ENCODE data around the gene POLD2. TPM values are rescaled to one million over a fixed set of nuclear protein-coding genes. Genes with fewer than 3 reads are reported as not detected.

POLD2 gene
- total and polyA plus RNA-seq, 7 experiments from 2014 or later: 55.1 to 118 (median 74.0) TPM

DNA sequence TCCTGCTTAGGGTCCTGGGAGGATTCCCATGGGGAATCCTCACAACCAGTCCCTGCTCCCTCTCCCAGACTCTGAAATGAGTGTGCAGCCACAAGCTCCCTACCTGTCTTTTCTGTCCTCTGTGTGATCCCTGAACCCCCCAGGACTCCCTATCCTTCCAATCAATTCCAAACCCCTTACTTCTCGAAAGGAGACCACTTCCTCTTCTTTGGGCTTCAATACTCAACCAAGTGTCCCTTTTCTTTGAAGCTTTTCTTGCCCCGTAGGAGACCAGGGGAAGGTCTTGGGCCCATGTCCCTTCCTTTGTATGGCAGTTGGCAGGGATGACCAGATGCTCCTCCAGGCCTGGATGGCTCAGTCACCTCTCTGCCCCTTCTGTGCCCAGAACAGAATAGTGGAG lies 17.5 kb downstream of the POLD2 start:
- Mint-ChIP-seq H3K36me3 (no peaks in the 10 kb centered on the region), H3K27me3 (peaks cover 0 to 24% (median 0%) of the 10 kb centered on the region in 5 donors), H3K4me1 (peaks cover 7 to 28% (median 16%) of the 10 kb centered on the region in 7 donors), H3K9me3 (peaks cover 0 to 2% (median 0%) of the 10 kb centered on the region in 11 donors), H3K4me3 (peak overlapping the region; percentile 68 to 88 (median 80)), H3K27ac (peak overlapping the region in 8 of 9 donors; percentile 62 to 92 (median 88))
- Histone ChIP-seq H3K27me3 (ENCODE audit: control insufficient read depth in 2 of 2, insufficient read depth in 2 of 2, low read length in 2 of 2) (no peaks in the 10 kb centered on the region), H3K36me3 (ENCODE audit: control insufficient read depth in 2 of 3, insufficient read depth in 3 of 3, low read length in 3 of 3) (peaks cover 0 to 29% (median 0%) of the 10 kb centered on the region in 3 experiments), H3K27ac (ENCODE audit: low read depth, low read length) (no peak overlapping the region), H3K4me3 (ENCODE audit: low read length) (no peak overlapping the region), H3K9me3 (ENCODE audit: control insufficient read depth in 2 of 3, low read length in 3 of 3) (no peaks in the 10 kb centered on the region), H3K4me1 (ENCODE audit: control insufficient read depth in 2 of 2, insufficient read depth in 2 of 2, low read length in 2 of 2) (no peaks in the 10 kb centered on the region)
- intact Hi-C loops (cut with micrococcal nuclease): loop anchor here (2.0 kb wide), 2 partner anchors 17 to 23 kb away; partner anchors contain the start of genes POLD2 (in 1 of the 2) and POLM (in 1 of the 2)
- POLR2A ChIA-PET: interaction anchor here (0.8 to 2.0 kb wide), 4 partner anchors 11 to 52 kb away, joined by 3 to 8 read pairs (median 6); partner anchors contain the start of gene POLD2
- ATAC-seq: no peak
- no peak for DNase-seq
- CTCF ChIA-PET: no interaction called here

DNA sequence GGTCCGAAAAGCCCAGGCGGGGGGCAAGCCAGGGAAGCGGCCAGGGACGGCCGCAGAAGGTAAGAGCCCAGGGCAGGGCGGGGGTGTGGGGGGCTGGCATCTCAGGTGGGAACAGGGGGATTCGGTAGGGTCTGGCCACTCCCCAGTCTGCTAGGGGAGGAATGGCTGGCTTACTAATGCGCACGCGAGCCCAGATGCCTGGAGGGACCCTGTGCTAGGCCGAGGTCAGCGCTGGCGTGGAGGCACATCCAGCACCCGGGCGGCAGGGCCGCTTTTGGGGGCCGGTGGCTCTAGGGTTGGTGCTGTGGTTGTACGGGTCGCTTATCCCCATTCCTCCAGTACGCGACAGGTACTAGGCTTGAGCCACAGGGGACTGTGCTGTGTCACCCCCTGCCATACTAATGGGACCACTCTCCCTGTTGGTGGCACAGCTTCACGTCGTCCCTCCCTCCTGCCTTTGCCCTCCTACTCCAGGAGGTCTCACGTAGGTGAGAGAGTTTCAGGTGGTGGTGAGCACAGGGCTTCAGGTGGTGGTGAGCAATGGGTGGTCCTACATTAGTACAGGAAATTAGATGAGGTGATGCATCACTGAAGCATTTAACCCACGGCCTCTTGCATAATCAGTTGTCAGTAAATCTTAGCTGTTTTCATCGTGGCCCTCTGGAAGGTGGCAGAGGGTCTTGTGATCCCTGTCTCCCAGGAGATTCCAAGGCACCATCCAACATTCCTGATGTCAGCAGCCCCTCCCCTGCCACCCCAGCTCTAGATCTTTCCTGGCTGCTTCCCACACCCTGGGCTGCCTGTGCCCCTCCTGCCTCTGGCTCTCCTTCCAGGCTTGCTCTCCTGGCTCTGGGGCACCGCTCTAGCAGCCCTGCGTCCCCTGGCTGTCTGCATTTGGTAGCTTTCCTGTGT lies 18.2 kb downstream of the POLD2 start:
- Mint-ChIP-seq H3K36me3 (no peaks in the 10 kb centered on the region), H3K27ac (peak overlapping the region; percentile 55 to 93 (median 89)), H3K4me3 (peak overlapping the region; percentile 69 to 91 (median 82)), H3K4me1 (peaks cover 7 to 28% (median 16%) of the 10 kb centered on the region in 7 donors), H3K27me3 (peaks cover 0 to 24% (median 0%) of the 10 kb centered on the region in 5 donors), H3K9me3 (peaks cover 0 to 2% (median 0%) of the 10 kb centered on the region in 11 donors)
- Histone ChIP-seq H3K4me3 (ENCODE audit: low read length) (peak overlapping the region; percentile 53), H3K4me1 (ENCODE audit: control insufficient read depth in 2 of 2, insufficient read depth in 2 of 2, low read length in 2 of 2) (no peaks in the 10 kb centered on the region), H3K36me3 (ENCODE audit: control insufficient read depth in 2 of 3, insufficient read depth in 3 of 3, low read length in 3 of 3) (peaks cover 0 to 22% (median 0%) of the 10 kb centered on the region in 3 experiments), H3K27me3 (ENCODE audit: control insufficient read depth in 2 of 2, insufficient read depth in 2 of 2, low read length in 2 of 2) (no peaks in the 10 kb centered on the region), H3K27ac (ENCODE audit: low read depth, low read length) (peak overlapping the region; percentile 72), H3K9me3 (ENCODE audit: control insufficient read depth in 2 of 3, low read length in 3 of 3) (no peaks in the 10 kb centered on the region)
- ATAC-seq (peak; percentile 24), DNase-seq (peak in 1 of 9 donors; percentile 24)
- intact Hi-C loops (cut with micrococcal nuclease): loop anchor here (1.0 to 2.0 kb wide), 3 partner anchors 18 to 22 kb away; partner anchors contain the start of genes POLD2 (in 2 of the 2) and POLM (in 1 of the 2)
- ChIA-PET POLR2A (interaction anchor here (0.8 to 2.0 kb wide), 6 partner anchors 12 to 52 kb away, joined by 3 to 8 read pairs (median 4); partner anchors contain the start of genes PGAM2 and POLD2), CTCF (no interaction called here)

DNA sequence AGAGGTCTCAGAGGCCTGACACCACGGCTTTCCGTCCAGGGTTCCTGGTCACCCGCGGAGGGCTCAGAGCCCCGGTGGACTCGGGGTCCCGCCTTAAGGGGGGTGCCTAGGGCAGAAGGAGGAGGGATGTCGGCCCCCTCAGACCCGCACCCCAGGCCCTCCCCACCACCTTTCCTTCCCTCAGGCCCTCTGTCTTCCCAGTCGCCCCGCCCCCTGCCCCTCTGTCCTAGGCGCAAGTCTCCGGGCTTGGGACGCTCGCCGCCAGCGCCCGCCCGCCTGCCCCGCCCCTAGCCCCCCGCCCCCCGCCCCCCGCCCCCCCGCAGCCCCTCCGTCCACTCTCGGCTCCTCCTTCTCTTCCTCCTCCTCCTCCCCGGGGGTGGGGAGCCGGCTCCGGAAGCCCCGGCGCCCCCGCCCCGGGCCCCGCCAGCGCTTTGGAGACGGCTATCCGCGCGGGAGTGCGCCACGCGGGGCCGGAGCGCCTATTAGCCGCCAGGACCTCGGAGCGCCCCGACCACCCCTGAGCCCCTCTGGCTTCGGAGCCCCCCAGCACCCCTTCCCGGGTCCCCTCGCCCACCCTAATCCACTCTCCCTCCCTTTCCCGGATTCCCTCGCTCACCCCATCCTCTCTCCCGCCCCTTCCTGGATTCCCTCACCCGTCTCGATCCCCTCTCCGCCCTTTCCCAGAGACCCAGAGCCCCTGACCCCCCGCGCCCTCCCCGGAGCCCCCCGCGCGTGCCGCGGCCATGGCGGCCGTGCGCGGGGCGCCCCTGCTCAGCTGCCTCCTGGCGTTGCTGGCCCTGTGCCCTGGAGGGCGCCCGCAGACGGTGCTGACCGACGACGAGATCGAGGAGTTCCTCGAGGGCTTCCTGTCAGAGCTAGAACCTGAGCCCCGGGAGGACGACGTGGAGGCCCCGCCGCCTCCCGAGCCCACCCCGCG lies 19.2 kb downstream of the POLD2 start, which contains the start of gene AEBP1:
AEBP1 (plus strand) TSS at position 423 of the 937 bp plus-strand sequence; CDS start at position 744, 321 bp downstream.
- peak within 1 kb of the TSS; percentile 72 for H3K27ac ChIP-seq (ENCODE audit: low read depth, low read length)
- Mint-ChIP-seq H3K4me3 (peak within 1 kb of the TSS; percentile 69 to 91 (median 82)), H3K27ac (peak within 1 kb of the TSS; percentile 55 to 93 (median 89)), H3K27me3 (peaks cover 0 to 24% (median 0%) of the 10 kb centered on the region in 5 donors), H3K9me3 (peaks cover 0 to 2% (median 0%) of the 10 kb centered on the region in 11 donors), H3K36me3 (no peaks in the 10 kb centered on the region), H3K4me1 (peaks cover 7 to 28% (median 16%) of the 10 kb centered on the region in 7 donors)
- H3K27me3 ChIP-seq (ENCODE audit: control insufficient read depth in 2 of 2, insufficient read depth in 2 of 2, low read length in 2 of 2): no peaks in the 10 kb centered on the region
- ChIA-PET POLR2A (interaction anchor here (1.0 to 1.7 kb wide), 3 partner anchors 19 to 38 kb away, joined by 3 to 8 read pairs (median 4); partner anchors contain the start of genes PGAM2 and POLD2), CTCF (no interaction called here)
- no peaks in the 10 kb centered on the region for H3K9me3 ChIP-seq (ENCODE audit: control insufficient read depth in 2 of 3, low read length in 3 of 3)
- DNase-seq (peak in 8 of 9 donors; percentile 16 to 51 (median 34)), ATAC-seq (peak; percentile 62)
- intact Hi-C loops (cut with micrococcal nuclease): loop anchor here (1.0 to 2.0 kb wide), 3 partner anchors 19 to 21 kb away; partner anchors contain the start of genes POLD2 (in 2 of the 2) and POLM (in 1 of the 2)
- no peaks in the 10 kb centered on the region for H3K4me1 ChIP-seq (ENCODE audit: control insufficient read depth in 2 of 2, insufficient read depth in 2 of 2, low read length in 2 of 2)
- peak within 1 kb of the TSS; percentile 53 for H3K4me3 ChIP-seq (ENCODE audit: low read length)
- H3K36me3 ChIP-seq (ENCODE audit: control insufficient read depth in 2 of 3, insufficient read depth in 3 of 3, low read length in 3 of 3): peaks cover 0 to 13% (median 0%) of the 10 kb centered on the region in 3 experiments

DNA sequence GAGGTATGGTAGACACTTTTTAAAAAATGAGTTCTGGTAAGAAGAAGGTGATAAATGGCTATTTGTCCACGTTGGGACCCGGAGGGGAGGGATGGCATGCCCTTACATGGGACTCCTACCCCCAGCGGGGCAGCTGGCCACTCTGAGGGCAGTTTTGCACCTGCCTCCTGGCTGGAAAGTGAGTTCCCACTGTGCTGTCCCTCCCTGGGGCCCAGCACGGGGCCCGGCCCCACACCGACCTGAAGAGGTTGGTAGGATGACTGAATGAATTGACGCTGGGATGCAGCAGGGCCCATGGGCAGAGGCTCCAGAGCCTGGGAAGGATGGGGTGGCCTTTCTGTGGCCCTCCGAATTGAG lies 19.8 kb downstream of the POLD2 start:
- ATAC-seq (no peak), DNase-seq (no peak)
- H3K9me3 Mint-ChIP-seq: peaks cover 0 to 2% (median 0%) of the 10 kb centered on the region in 11 donors
- no peaks in the 10 kb centered on the region for H3K36me3 Mint-ChIP-seq
- intact Hi-C loops (cut with micrococcal nuclease): no loop called here
- ChIA-PET POLR2A (no interaction called here), CTCF (no interaction called here)
- no peak overlapping the region for H3K4me3 ChIP-seq (ENCODE audit: low read length)
- H3K36me3 ChIP-seq (ENCODE audit: control insufficient read depth in 2 of 3, insufficient read depth in 3 of 3, low read length in 3 of 3): peaks cover 0 to 6% (median 0%) of the 10 kb centered on the region in 3 experiments
- H3K4me1 ChIP-seq (ENCODE audit: control insufficient read depth in 2 of 2, insufficient read depth in 2 of 2, low read length in 2 of 2): no peaks in the 10 kb centered on the region
- no peaks in the 10 kb centered on the region for H3K27me3 ChIP-seq (ENCODE audit: control insufficient read depth in 2 of 2, insufficient read depth in 2 of 2, low read length in 2 of 2)
- H3K27me3 Mint-ChIP-seq: peaks cover 0 to 24% (median 0%) of the 10 kb centered on the region in 5 donors
- H3K9me3 ChIP-seq (ENCODE audit: control insufficient read depth in 2 of 3, low read length in 3 of 3): no peaks in the 10 kb centered on the region
- H3K27ac Mint-ChIP-seq: peak overlapping the region in 8 of 9 donors; percentile 41 to 86 (median 64)
- peak overlapping the region; percentile 49 to 88 (median 76) for H3K4me3 Mint-ChIP-seq
- H3K4me1 Mint-ChIP-seq: peaks cover 7 to 28% (median 16%) of the 10 kb centered on the region in 7 donors
- H3K27ac ChIP-seq (ENCODE audit: low read depth, low read length): peak overlapping the region; percentile 45

DNA sequence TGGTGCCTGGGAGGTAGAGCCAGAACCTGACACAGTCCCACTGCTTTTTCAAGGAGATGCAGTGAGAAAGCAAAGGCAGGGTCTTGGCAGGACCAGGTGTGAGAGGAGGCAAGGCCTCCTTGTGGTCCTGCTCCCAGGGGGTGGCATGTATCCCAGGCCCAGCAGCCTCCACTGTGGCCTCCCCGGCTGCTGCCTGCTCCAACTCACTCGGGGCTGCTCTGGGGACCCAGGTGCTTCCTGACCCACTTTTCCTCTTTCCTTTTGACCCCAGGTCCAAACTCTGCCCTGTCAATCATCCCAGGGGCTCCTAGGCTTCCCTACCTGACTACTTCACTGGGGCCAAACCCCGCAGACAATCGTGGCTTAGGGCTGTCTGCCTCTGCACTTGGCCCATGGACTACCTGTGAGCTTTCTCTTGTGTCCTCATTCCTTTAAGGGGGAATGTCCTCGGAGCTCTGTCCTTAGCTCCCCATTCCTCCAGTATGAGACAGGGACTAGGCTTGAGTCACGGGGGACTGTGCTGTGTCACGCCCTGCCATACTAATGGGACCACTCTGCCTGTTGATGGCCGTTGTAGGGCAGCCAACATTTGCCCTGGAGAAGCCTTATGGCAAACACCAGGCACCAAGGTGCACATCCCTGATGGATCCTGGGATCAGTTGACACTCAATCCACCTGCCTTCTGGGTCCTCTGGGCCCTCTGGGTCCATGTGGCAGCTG lies 20.3 kb downstream of the POLD2 start:
- intact Hi-C loops (cut with micrococcal nuclease): no loop called here
- no peak overlapping the region for H3K27ac ChIP-seq (ENCODE audit: low read depth, low read length)
- Mint-ChIP-seq H3K9me3 (peaks cover 0 to 2% (median 0%) of the 10 kb centered on the region in 11 donors), H3K4me1 (peaks cover 9 to 28% (median 16%) of the 10 kb centered on the region in 7 donors), H3K36me3 (no peaks in the 10 kb centered on the region), H3K27me3 (peaks cover 0 to 24% (median 0%) of the 10 kb centered on the region in 5 donors), H3K4me3 (peak overlapping the region; percentile 49 to 88 (median 76)), H3K27ac (peak overlapping the region in 8 of 9 donors; percentile 41 to 86 (median 64))
- no peaks in the 10 kb centered on the region for H3K27me3 ChIP-seq (ENCODE audit: control insufficient read depth in 2 of 2, insufficient read depth in 2 of 2, low read length in 2 of 2)
- ChIA-PET CTCF (no interaction called here), POLR2A (no interaction called here)
- no peaks in the 10 kb centered on the region for H3K9me3 ChIP-seq (ENCODE audit: control insufficient read depth in 2 of 3, low read length in 3 of 3)
- H3K36me3 ChIP-seq (ENCODE audit: control insufficient read depth in 2 of 3, insufficient read depth in 3 of 3, low read length in 3 of 3): peaks cover 0 to under 1% (median 0%) of the 10 kb centered on the region in 3 experiments
- H3K4me1 ChIP-seq (ENCODE audit: control insufficient read depth in 2 of 2, insufficient read depth in 2 of 2, low read length in 2 of 2): no peaks in the 10 kb centered on the region
- DNase-seq (no peak), ATAC-seq (no peak)
- H3K4me3 ChIP-seq (ENCODE audit: low read length): no peak overlapping the region

All from naive thymus-derived CD4-positive, alpha-beta T cell (primary cell).